ENCODE measurements around the gene ZNF701. TPM values are rescaled to one million over a fixed set of nuclear protein-coding genes. Genes with fewer than 3 reads are reported as not detected.

ZNF701 gene
- total RNA-seq (2022; extraction: Qiagen RNA extraction): 0.11 to 0.28 TPM (median 0.15 TPM) in 5 replicates

DNA sequence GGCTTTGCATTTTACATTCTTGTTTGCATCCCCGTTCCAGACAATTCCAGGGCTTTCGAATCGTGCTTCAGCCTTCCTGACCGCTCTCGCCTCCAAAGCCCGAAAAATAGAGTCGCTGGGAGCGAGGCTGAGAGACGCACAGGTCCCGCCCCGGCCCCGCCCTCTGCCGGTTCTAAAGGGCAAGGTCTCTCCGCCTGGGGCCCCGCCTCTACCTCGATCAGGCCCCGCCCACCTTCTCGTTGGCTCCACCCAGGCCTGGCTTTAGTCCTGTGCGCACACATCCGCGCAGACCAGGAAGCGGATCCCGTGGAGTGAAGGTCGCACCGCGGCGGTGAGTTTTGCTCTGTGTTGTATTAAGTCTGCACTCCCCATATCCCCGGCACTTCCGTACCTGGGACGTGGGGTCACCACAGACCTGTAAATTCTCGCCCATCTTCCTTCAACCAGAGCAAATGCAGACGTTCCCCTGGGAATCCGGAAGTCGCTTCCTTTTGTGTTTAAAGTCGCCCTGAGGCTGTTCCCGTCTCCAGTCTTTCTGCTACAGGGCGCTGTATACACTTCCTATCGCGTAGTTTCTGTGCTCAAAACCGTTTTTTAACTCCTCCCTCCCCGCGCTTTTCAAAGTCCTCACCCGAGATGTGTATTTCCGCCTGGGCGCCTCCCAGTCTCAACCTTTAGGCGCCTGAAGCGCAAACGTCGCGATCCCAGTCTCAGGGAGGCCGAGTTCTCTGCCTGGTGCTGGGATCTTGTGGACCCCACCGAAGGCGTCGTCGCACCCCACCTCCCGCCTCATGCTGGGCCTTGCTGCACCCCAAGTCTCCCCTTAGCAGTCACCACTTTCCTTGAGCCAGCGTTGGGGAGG is at the start of gene ZNF701:
ZNF701 (plus strand) TSS at position 288 of the 862 bp plus-strand sequence. CDS start 3,861 bp downstream, outside the sequence.

DNA sequence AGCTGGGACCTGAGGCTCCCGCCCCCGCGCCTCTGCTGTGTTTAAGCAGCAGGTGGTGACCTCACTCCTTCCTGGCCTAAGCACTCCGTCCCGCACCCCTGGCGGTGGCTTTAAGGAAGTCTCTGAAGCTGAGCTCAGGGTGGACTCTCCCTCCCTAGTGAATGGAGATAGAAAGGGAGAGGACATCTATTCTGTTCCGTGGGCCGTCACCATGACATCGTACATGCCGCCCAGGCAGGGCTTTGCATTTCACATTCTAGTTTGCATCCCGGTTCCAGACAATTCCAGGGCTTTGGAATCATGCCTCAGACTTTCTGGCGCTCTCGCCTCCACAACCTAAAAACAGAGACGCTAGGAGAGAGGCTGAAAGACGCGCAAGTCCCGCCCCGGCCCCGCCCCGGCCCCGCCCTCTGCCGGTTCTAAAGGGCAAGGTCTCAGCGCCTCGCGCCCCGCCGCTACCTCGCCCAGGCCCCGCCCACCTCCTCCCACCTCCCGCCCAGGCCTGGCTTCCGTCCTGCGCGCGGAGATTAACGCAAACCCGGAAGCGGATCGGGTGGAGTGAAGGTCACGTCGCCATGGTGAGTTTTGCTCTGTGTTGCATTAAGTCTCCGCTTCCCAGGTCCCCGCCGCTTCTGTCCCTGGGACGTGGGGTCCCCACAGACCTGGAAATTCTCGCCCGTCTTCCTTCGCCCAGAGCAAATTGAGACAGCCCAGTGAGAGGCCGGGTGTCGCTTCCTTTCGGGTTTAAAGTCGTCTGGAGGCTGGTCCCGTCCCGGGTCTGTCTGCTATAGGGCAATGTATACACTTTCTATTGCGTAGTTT is 42.7 kb upstream of the ZNF701 start, which contains the start of gene ZNF808:
ZNF808 (plus strand) TSS at position 535 of the 822 bp plus-strand sequence. CDS start 15,617 bp downstream, outside the sequence.

Other genes starting within 250 kb of the ZNF701 start
- gene ZNF610, start 234.0 kb upstream of the ZNF701 start, total RNA-seq (2022; extraction: Qiagen RNA extraction): not detected in 5 replicates
- 0.63 to 1.2 TPM (median 0.65 TPM) in 5 replicates for gene ZNF880, start 200.4 kb upstream of the ZNF701 start, total RNA-seq (2022; extraction: Qiagen RNA extraction)
- 0.16 to 0.27 TPM (median 0.19 TPM) in 5 replicates for gene ZNF528, start 172.4 kb upstream of the ZNF701 start, total RNA-seq (2022; extraction: Qiagen RNA extraction)
- not detected in 5 replicates for gene ZNF534, start 141.1 kb upstream of the ZNF701 start, total RNA-seq (2022; extraction: Qiagen RNA extraction)
- gene ZNF578, start 116.7 kb upstream of the ZNF701 start, total RNA-seq (2022; extraction: Qiagen RNA extraction): not detected in 5 replicates
- 0.06 to 0.26 TPM (median 0.16 TPM) in 5 replicates for gene ZNF808, start 42.6 kb upstream of the ZNF701 start, total RNA-seq (2022; extraction: Qiagen RNA extraction)
- 0.08 to 0.11 TPM (median 0.08 TPM) in 4 of 5 replicates, not detected in the other for gene ZNF83, start 68.1 kb downstream of the ZNF701 start, total RNA-seq (2022; extraction: Qiagen RNA extraction)
- 2.2 to 3.2 TPM (median 2.3 TPM) in 5 replicates for gene ZNF611, start 164.8 kb downstream of the ZNF701 start, total RNA-seq (2022; extraction: Qiagen RNA extraction)
- 0.09 to 0.59 TPM (median 0.18 TPM) in 5 replicates for gene ZNF600, start 216.5 kb downstream of the ZNF701 start, total RNA-seq (2022; extraction: Qiagen RNA extraction)

Measured in A549 treated with dexamethasone at 1 μM for 4 hours (cell line).